NCI-H345 treated with DMSO at 0.1 percent for 48 hours (cell line): ENCODE data around the gene CDH4.

Source experiments
- DNase-seq: peaks from one replicate; lab custom pipeline; 2025; ENCODE audit not compliant: unreplicated experiment; lab: John Stamatoyannopoulos, UW

CDH4 gene

GRCh38 chr20:61281286-61281795 lies 29.3 kb downstream of the CDH4 start:
- no peak for DNase-seq

GRCh38 chr20:61284752-61285151 lies 32.7 kb downstream of the CDH4 start:
- DNase-seq: no peak

- no peak for DNase-seq
Observed at GRCh38 chr20:61285152-61285645, 33.1 kb downstream of the CDH4 start.

GRCh38 chr20:61285691-61286090 lies 33.6 kb downstream of the CDH4 start:
- no peak for DNase-seq

- no peak for DNase-seq
Observed at GRCh38 chr20:61287583-61288275, 35.7 kb downstream of the CDH4 start.

- DNase-seq: no peak
Observed at GRCh38 chr20:61288331-61288784, 36.3 kb downstream of the CDH4 start.

GRCh38 chr20:61289166-61289565 lies 37.1 kb downstream of the CDH4 start:
- DNase-seq: no peak

- no peak for DNase-seq
Observed at GRCh38 chr20:61290721-61291120, 38.7 kb downstream of the CDH4 start.

- no peak for DNase-seq
Observed at GRCh38 chr20:61291166-61291829, 39.2 kb downstream of the CDH4 start.

GRCh38 chr20:61292391-61292790 lies 40.3 kb downstream of the CDH4 start:
- no peak for DNase-seq

- no peak for DNase-seq
Observed at GRCh38 chr20:61292821-61293612, 41.0 kb downstream of the CDH4 start.

GRCh38 chr20:61293951-61294350 lies 41.9 kb downstream of the CDH4 start:
- no peak for DNase-seq

- no peak for DNase-seq
Observed at GRCh38 chr20:61295249-61295648, 43.2 kb downstream of the CDH4 start.

GRCh38 chr20:61295682-61296628 lies 43.9 kb downstream of the CDH4 start:
- DNase-seq: no peak

- no peak for DNase-seq
Observed at GRCh38 chr20:61296629-61297019, 44.6 kb downstream of the CDH4 start.

GRCh38 chr20:61297491-61297890 lies 45.4 kb downstream of the CDH4 start:
- no peak for DNase-seq

GRCh38 chr20:61297986-61298385 lies 45.9 kb downstream of the CDH4 start:
- no peak for DNase-seq

- no peak for DNase-seq
Observed at GRCh38 chr20:61298661-61299060, 46.6 kb downstream of the CDH4 start.

- no peak for DNase-seq
Observed at GRCh38 chr20:61299104-61299503, 47.0 kb downstream of the CDH4 start.

- no peak for DNase-seq
Observed at GRCh38 chr20:61299618-61300017, 47.6 kb downstream of the CDH4 start.
